Stimulated activated CD4-positive, alpha-beta T cell treated with anti-CD3 and anti-CD28 coated beads, Interleukin-2, amount 100 ng/mL, for 4 hours (primary cell): ENCODE measurements around the gene RAB42.
A peak's percentile ranks its signal among the peaks of the same experiment; 100 is the strongest.
"Not testable (repeated sequence)": the region's sequence is repeated elsewhere in the genome, so short reads cannot be mapped to it uniquely, and the experiment has no call there.

Experiments used
- DNase-seq: peaks from one replicate; pipeline ENCODE4 v3.0.0-alpha.2; 2020; ENCODE audit warnings: low read depth

Gene RAB42, protein sequence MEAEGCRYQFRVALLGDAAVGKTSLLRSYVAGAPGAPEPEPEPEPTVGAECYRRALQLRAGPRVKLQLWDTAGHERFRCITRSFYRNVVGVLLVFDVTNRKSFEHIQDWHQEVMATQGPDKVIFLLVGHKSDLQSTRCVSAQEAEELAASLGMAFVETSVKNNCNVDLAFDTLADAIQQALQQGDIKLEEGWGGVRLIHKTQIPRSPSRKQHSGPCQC

DNA sequence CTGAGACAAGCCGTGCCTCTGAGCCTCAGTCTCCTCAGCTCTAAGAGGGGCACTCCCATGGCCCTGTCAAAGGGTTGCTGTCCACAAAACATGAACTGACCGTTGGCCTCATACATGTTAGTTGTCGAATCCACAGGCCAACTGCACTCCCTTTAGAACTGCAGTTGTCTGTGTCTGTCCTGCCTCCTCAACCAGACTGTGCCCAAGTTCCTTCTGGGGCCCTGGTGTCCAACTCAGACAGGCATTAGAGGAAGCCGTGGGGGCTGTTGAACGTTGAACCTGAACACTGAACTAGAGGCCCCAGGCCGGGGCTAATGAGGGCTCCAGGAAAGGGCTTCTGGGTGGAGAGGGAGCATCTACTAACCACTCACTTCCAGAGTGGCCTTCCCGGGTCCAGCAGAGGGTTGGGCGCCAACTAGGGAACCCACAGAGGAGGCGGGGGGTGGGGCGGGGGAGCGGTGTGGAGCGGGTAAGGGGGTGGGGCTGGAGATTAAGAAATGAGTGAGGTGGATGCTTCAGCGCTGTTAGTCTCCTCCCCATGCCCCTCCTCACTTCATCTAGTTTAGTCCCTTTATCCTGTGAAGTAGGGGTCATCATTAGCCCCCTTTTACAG lies at the start of gene RAB42:
Gene RAB42, plus strand, starts transcription at position 558 of the 613 bp plus-strand sequence. CDS start 247 bp downstream, outside the sequence.
- DNase-seq, result no peak

DNA sequence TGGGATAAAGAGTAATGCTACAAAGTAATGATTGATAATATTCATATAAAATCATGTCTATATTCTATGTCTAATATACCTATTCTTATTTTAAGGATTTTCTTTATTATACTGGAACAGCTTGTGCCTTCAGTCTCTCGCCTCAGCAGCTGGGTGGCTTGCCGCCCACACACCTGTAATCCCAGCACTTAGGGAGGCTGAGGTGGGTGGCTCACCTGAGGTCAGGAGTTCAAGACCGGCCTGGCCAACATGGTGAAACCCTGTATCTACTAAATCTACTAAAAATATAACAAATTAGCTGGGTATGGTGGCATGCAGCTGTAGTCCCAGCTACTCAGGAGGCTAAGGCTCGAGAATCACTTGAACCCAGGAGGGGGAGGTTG lies 46.8 kb upstream of the RAB42 start:
- DNase-seq, result no peak

DNA sequence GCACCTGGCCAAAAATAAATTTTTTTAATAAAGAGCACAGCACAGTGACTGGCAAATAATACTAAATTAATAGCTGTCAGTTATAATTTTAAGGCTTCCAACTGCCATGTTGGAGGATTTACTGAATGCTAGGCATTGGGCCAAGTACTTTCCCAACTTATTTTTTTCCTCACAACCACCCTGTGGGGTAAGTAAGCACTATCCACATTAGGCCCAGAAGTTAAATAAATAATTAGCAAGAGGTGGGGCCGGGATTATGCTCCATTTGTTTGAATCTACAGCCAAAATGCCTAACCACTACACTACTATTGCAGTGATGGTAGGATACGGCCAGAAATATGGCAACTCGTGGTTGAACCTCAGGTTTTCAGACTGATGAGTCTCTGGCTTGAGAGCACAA lies 43.7 kb upstream of the RAB42 start:
- no peak for DNase-seq

DNA sequence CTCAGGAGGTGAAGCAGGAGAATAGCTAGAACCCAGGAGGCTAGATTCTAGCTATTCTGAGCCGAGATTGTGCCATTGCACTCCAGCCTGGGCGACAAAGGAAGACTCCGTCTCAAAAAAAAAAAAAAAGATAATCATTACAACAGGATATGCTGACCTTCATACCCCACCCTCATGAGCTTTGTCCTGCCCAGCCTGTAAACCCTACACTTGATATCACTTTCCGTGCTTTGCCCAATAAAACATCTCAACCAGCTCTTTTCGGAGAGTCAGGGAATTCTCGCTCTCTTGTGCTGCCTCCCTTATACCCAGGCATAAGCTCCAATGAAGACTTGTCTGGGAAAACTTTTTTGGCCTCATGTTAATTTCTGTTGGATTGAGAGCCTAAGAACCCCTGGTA lies 40.7 kb upstream of the RAB42 start:
- DNase-seq, result no peak

DNA sequence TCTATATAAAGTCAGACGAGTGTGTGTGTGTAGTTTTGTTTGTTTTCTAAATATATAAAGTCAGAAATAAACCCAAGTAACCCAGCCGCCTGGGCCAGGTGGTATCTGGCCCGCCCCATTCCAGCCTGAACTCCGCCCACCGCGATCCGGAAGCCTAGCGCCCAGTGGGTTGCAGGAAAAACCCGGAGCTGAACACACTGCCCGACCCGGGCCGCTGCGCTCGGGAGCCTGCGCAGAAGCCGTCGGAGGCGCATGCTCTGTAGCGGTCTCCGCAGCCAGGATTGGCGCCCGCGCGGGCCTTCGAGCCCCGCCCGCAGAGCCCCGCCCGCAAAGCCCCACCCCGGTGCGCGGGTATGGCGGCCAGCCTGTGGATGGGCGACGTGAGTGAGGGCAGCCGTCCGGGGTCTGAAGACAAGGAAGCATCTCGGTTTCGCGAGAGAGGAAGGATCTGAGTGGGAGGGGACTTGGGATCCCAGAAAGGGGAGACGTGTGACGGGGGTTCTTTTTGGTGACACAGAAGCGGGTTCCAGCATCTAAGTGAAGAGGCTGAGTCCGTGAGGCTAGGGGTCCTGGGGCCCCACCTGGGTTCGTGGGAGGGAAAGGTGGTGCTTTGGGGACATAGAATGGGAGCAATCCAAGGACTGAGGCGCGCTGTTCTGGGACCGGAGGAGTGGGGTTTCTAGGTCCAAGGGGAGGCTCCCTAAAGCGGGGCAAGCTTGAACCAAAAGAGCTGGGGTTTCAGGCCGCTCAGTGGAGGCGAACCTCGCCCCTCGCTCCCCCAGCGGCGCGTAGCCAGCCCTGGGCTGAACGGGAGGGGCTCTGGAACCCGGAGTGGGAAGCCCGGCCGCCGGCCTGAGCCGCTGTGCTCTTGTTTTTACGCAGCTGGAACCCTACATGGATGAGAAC lies 39.1 kb upstream of the RAB42 start, which contains the start of gene TRNAU1AP:
Gene TRNAU1AP, plus strand, starts transcription at position 328 of the 906 bp plus-strand sequence. Its CDS starts 26 bp downstream, at position 354.
- peak; percentile 96 for DNase-seq

DNA sequence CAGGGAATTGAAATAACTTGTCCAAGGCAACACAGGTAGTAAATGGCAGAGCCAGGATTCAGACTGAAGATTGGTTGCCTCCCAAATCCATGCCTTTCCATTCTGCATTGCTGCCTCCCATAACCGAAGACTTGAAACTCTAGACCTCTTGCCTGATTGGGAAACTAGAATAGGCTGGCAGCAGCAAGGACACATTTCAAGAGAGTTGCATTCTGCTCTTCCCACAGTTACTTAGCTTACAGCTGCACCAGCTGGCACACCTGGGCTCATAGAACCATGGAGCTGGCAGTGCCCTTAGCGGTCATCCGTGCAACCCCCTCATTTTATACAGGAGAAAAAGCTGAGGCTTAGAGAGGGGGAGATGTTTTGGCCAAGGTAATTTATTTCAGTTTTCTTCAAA lies 31.2 kb upstream of the RAB42 start:
- no peak for DNase-seq

DNA sequence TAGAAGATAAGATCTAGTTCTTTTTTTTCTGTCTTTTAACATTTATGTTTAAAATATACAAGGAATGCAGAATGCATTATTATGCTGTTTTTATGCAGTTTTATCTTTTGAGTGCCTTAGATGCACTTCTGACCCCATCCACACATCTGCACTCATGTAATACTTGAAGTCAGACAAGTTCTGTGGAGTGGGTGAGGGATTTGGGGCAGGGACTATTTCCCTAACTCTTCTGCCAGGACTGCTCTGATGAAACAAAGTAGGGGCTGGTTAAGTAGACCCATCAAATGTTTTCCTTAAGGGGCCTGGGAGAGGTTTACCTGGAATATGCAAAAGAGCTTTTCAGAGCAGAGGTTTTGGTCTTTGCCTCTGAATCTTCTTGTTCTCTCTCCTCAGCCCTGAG lies 27.8 kb upstream of the RAB42 start:
- no peak for DNase-seq

DNA sequence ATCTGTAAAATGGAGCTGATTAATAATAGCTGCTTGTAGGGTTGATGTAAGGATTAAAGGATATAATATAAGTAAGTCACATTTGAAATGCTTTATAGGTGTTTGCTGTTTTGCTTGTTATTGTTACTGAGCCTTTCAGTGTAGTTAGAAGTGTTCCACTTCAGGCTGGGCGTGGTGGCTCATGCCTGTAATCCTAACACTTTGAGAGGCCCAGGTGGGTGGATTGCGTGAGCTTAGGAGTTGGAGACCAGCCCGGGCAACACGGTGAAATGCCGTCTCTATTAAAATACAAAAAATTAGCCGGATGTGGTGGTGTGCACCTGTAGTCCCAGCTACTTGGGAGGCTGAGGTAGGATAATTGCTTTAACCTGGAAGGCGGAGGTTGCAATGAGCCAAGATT lies 27.0 kb upstream of the RAB42 start:
- DNase-seq, result no peak

DNA sequence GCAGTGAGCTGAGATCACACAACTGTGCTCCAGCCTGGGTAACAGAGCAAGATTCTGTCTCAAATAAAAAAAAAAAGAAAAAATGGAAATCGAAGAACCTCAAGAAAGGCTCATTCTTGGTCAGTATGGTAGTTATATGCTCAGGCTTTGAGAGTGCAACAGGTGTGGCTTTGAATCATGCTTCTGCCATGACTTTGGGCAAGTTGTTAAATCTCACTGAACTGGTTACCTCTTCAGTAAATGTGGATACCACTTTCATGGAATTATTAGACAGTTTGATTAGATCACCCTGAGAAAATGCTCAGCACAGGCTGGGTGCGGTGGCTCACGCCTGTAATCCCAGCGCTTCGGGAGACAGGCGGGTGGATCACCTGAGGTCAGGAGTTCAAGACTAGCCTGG lies 26.3 kb upstream of the RAB42 start:
- DNase-seq, result no peak

DNA sequence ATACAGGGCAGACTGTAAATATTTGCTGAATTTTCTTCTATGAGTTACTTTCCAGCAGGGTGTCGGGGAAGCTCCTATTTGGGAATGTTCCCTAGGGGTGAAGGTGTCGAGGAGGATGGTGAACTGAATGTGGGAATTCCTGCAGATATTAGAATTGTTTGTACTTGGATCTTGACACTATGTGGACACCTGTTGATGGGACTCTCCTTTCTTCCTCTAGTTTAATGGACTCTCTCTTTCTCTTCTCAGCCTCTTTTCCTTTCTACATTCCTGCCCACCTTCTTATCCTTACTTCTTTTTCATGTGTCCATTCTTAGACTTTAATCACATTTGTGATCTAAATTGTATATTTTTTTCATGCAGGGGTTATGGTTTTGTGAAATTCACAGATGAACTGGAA lies 25.1 kb upstream of the RAB42 start:
- DNase-seq, result no peak

DNA sequence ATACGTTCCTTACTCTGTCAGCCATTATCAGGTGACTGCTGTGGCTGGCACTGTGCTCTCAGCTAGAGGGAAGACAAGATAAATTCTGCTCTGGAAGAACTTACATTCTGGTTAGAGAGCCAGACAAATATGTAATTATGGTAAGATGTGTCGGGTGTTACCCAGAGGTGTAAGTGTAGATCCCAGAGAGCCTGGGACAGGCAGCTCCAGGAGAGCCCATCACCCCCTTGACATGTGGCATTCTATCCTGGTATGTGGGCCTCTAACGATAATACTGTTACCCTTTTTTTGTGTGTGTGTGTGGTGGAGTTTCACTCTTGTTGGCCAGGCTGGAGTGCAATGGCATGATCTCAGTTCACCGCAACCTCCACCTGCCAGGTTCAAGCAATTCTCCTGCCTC lies 20.2 kb upstream of the RAB42 start:
- DNase-seq, result no peak

DNA sequence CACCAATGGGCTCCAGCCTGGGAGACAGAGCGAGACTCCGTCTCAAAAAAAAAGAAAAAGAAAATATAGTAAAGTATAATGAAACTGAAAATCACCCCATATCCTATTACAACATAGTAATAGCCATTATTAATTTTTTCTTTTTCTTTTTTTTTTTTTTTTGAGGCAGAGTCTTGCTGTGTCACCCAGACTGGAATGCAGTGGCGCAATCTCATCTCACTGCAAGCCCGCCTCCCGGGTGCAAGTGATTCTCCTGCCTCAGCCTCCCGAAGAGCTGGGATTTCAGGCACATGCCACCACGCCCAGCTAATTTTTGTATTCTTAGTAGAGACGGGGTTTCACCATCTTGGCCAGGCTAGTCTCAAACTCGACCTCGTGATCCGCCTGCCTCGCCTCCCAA lies 19.2 kb upstream of the RAB42 start:
- not testable (repeated sequence) for DNase-seq

DNA sequence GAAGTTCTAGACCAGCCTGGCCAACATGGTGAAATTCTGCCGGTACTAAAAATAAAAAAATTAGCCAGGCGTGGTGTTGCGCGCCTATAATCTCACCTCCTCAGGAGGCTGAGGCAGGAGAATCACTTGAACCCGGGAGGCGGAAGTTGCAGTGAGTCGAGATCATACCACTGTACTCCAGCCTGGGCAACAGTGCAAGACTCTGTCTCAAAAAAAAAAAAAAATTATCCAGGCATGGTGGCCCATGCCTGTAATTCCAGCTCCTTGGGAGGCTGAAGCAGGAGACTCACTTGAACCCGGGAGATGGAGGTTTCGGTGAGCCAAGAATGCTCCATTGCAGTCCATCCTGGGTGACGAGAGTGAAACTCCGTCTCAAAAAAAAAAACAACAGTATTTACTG lies 18.5 kb upstream of the RAB42 start:
- no peak for DNase-seq

DNA sequence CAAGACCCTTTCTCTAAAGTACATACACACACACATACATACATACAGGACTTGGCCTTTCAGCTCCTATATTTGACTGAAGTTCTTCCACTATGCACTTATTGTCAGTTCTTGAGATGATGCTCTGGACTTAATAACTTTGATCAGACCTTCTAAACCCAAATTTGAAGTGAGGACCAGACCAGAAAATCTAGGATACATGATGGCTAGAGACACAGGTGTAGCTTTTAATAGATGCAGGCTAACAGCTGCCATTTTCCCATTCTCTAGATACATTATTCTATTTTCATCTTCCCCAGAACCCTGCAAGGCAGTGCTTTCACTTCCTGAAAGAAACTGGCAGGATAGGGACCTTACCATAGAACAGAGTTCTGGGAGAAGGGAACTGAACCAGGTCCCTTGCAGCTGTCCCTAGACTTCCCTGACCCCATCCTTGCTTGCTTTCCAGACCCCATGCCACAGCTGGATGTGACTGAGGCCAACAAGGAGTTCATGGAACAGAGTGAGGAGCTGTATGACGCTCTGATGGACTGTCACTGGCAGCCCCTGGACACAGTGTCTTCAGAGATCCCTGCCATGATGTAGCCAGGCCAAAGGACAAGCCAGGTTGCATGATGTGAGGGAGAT lies 14.9 kb upstream of the RAB42 start:
- DNase-seq, result no peak

DNA sequence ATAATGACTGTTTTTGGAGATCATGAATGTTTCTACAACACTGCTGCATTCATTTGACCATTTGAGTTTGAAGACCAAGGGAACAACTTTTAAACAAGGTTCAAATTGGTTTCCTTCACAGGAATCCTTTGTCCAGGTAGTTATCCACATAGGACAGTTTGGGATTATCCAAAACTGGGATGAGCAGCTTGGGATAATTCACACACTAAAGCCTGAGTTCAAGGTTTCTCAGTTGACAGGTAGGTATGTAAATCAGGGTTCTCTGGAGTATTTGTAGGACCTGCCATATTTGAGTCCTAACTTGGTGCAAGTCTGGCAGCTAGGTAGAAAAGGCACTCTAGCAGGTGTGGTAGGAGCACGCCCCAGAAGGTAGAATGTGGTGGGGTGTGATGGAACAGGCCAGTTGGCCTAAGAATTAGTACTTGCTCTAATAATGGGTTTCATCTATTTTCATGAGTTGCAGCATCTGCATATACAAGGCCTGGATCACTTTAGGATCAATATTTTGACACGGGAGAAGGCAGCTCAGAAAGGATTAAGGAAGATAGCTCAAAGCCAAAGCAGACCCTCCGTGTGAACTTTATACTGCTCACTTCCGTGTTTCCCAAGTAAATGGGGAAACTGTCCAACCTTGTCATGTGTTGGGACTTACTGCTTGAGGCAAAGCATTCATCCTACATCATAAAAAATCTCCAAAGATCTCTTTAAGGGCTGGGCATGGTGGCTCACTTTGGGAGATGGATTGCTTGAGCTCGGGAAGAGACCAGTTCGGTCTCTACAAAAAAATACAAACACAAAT lies 14.1 kb upstream of the RAB42 start:
- no peak for DNase-seq

DNA sequence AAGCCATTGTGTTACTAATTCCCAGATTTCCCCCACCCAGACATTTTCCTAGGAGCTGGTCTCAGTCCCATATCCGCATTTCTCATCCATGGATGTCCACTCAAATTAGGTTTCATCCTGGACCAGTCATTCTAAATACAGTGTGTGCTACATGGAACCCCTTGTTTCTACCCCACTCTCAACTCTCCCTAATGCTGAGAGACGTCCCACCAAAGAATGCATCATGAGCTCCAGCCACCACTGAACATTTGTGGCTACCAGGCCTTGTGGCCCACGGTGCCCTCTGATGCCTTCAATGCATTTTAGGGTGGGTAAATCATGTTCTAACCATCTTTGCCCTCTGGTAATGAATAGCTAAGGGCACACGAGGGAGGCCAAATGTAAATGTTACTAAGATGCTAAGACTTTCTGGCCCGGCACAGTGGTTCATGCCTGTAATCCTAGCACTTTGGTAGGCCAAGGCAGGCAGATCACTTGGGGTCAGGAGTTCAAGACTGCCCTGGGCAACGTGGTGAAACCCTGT lies 13.3 kb upstream of the RAB42 start:
- DNase-seq, result no peak

DNA sequence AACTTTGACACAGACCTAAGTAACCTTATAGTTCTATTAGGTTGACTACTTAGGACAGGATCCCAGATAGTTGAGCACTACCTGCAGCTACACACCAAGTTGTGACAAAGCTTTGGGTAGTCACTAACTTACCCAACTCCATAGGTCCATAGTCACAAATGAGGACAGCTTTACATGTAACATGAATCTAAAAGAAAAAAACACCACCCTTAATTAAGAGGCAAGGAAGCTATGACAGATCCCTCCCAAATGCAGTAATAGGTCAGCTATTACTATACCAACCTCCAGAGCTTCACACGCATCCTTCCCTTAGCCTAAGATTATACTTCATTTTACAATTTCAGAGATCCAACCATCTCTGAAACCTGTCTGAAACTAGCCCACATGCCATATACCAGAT lies 12.7 kb upstream of the RAB42 start:
- no peak for DNase-seq

DNA sequence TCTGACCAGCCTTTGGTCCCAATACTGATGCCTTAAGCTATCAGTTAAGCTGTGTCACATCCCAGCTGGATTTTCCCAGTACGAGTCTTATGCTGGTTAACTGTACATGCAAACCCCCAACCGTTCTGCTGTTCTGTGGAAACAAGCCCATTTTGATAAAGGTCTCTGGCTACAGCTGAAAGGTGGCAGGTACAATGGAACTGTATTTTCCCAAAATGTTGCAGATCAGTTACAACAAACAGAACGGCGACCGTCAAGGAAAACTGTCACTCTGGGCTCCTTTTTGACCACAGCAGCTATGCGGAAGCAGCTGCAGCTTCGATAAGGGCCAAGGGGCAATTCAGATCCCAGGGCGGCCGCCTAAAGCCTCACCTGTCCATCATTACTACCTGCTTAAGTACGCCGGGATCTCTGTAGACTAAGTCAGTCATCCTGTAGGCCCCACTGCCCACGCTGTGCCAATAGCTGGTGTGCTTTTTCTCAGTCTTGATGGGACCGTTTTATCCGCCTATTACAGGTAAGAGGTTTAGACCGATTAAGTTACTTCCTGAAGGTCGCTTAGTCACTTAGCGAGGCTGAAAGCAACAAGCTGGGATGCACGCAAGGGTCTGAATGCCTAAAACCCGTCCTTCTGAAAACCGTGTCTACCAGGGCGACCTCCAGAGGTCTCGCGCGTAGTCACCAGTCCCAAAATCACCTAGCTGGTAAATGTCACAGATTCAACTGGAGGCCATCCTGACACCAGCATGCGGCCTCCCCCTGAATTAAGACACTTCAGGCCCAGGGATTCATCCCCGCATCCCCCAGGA lies 11.1 kb upstream of the RAB42 start:
- DNase-seq, result peak; percentile 53

DNA sequence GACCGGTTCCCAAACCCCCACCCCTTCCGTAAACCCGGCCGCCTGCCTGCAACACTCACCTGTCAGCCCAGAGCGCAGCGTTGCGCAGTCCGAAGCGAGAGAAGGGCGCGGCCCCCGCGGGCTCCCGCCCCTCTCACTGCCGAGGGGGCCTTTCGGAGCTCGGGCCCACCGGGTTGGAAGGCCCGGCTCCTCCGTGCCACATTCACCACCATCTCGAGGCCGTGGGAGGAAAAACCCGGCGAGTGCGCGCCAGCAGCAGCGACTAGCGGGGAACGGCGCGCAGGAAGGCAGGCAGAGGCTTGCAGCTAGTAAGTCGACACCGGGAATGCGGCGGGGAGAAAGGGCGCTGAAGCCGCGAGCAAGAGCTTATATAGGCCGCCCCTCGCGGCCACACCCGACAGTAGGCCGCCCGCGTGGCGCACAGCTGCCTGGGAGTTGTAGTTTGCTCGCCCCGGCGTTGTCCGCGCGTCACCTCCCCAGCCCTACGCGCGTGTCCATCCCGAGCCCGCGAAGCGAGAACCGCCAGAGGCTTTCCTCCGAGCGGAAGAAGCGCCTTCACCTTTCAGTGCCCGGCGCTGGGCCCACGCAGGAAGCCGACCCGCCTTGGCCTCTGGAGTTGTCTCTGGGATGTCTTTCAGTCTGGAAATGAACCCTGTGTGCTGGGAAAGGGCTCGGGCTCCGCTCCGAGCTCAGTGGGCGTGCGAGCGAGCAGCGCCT lies 10.4 kb upstream of the RAB42 start:
- DNase-seq, result peak; percentile 91

DNA sequence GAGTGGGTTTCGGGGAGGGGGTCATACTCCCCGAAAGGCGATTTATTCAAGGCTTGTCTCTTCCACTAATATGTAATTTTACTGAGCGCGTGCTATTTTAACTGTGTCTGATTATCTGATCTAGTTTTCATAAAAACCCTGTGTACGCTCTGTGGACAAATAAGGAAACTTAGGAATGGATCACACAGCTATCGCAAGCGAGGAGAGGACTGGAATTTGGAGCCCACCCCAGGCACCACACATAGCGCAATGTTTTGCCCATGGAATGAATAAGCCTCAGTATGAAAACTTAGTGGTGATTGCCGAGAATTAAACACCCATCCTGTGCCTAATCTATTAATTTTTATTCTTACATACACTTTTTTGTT lies 9.8 kb upstream of the RAB42 start:
- no peak for DNase-seq
